GM12878 (cell line): ENCODE measurements around the gene ERAS. TPM values are rescaled to one million over a fixed set of nuclear protein-coding genes. Genes with fewer than 3 reads are reported as not detected.

Experiments
- ATAC-seq: fragments of 200-7000 bp; cut with Tn5 transposase; 3 replicates; pipeline ENCODE4 v1.9.1; 2020; ENCODE audit warnings: mild to moderate bottlenecking, moderate library complexity
- BruUV-seq: library from RNA; stranded (reverse); fragments of 400-500 nt; replicated peaks from 2 replicates; lab custom pipeline; 2021; lab: Mats Ljungman, UMichigan
- CTCF ChIA-PET: fragments of 300-600 bp; sonication (Branson Sonifier 250); formaldehyde crosslinking; extraction: SDS; loops from one replicate; lab custom pipeline; 2021; ENCODE audit warnings: inconsistent platforms; lab: Yijun Ruan, JAX
- POLR2A ChIA-PET: fragments of 350-600 bp; formaldehyde crosslinking; extraction: SDS; loops from one replicate; lab custom pipeline; 2021; ENCODE audit warnings: inconsistent platforms; lab: Charles Lee
- RAD21 ChIA-PET: fragments of 300-600 bp; sonication (Branson Sonifier 250); formaldehyde crosslinking; loops from one replicate; lab custom pipeline; 2023; ENCODE audit warnings: antibody characterized with exemption; ENCODE audit not compliant: unreplicated experiment; lab: Charles Lee
- SMC1A ChIA-PET: fragments of 300-600 bp; sonication (Branson Sonifier 250); formaldehyde crosslinking; loops from one replicate; lab custom pipeline; 2023; ENCODE audit not compliant: unreplicated experiment, uncharacterized antibody; lab: Charles Lee
- DNase-seq: peaks from one replicate; pipeline ENCODE4 v3.0.0-alpha.2; 2011; ENCODE audit warnings: low read depth, low spot score
- FAIRE-seq: peaks from 3 replicates; lab custom pipeline; 2011; peaks lifted over from hg19 to GRCh38; lab: Jason Lieb, UNC
- H2AFZ ChIP-seq: 2 replicates; pipeline ENCODE4 v1.6.0; 2011; ENCODE audit warnings: low read depth, low read length, control low read depth; ENCODE audit not compliant: control insufficient read depth
- H3K27ac ChIP-seq: 2 replicates; pipeline ENCODE4 v1.5.1; 2011; ENCODE audit warnings: control low read depth; ENCODE audit not compliant: control insufficient read depth, insufficient read depth
- H3K27me3 ChIP-seq, 2 experiments: replicated peaks in 1 of 2; 2 replicates each; pipeline versions ENCODE4 v1.6.0 to v1.6.1; 2011; ENCODE audit warnings: low read length in 1 of 2; ENCODE audit not compliant: control insufficient read depth in 2 of 2, insufficient read depth in 2 of 2
- H3K36me3 ChIP-seq, 2 experiments: 2 replicates each; pipeline ENCODE4 v1.5.1; 2011; ENCODE audit warnings: low read length in 1 of 2; ENCODE audit not compliant: control insufficient read depth in 2 of 2, insufficient read depth in 2 of 2
- H3K4me1 ChIP-seq: 2 replicates; pipeline ENCODE4 v1.6.1; 2011; ENCODE audit warnings: mild to moderate bottlenecking, low read length, moderate library complexity, mixed read lengths; ENCODE audit not compliant: control insufficient read depth, insufficient read depth
- H3K4me2 ChIP-seq: 2 replicates; pipeline ENCODE4 v1.6.0; 2011; ENCODE audit warnings: control low read depth; ENCODE audit not compliant: control insufficient read depth, insufficient read depth
- H3K4me3 ChIP-seq: fragments of 200-600 bp; sonication (generic); 2 replicates; pipeline ENCODE4 v1.5.1; 2016
- H3K79me2 ChIP-seq: 2 replicates; pipeline ENCODE4 v1.6.0; 2011; ENCODE audit warnings: low read length; ENCODE audit not compliant: control insufficient read depth, insufficient read depth
- H3K9ac ChIP-seq: 2 replicates; pipeline ENCODE4 v1.8.0; 2011; ENCODE audit warnings: low read length, control low read depth, mixed read lengths; ENCODE audit not compliant: control insufficient read depth, insufficient read depth
- H3K9me3 ChIP-seq: replicated peaks from 3 replicates; pipeline ENCODE4 v1.5.1; 2011; ENCODE audit warnings: mild to moderate bottlenecking, low read length; ENCODE audit not compliant: control insufficient read depth, insufficient read depth
- H4K20me1 ChIP-seq: 2 replicates; pipeline ENCODE4 v1.6.0; 2011; ENCODE audit not compliant: control insufficient read depth, insufficient read depth
- CBX5 ChIP-seq: sonication (generic); IDR thresholded peaks from 2 replicates; pipeline ENCODE4 v1.6.1; 2016; ENCODE audit warnings: low read depth, moderate library complexity, mild to moderate bottlenecking, inconsistent platforms
- CREB1 ChIP-seq: IDR thresholded peaks from 2 replicates; pipeline ENCODE4 v1.6.1; 2012; ENCODE audit warnings: low read depth, mild to moderate bottlenecking, inconsistent platforms
- DPF2 ChIP-seq: fragments of 450-650 bp; IDR thresholded peaks from 2 replicates; pipeline ENCODE4 v1.6.1; 2017; ENCODE audit warnings: mild to moderate bottlenecking
- ELK1 ChIP-seq: IDR thresholded peaks from 2 replicates; pipeline ENCODE4 v1.6.1; 2012; ENCODE audit warnings: low read depth, low read length, improper control_type of control experiment
- ETV6 ChIP-seq, 2 experiments: fragments of 450-650 bp in 1 of 2; IDR thresholded peaks in 1 of 2; conservative IDR thresholded peaks in 1 of 2; 2 replicates each; pipeline ENCODE4 v1.6.1; 2014; ENCODE audit warnings: antibody characterized with exemption in 1 of 2, borderline replicate concordance in 1 of 2, low read depth in 1 of 2, mild to moderate bottlenecking in 1 of 2, moderate library complexity in 1 of 2
- JUNB ChIP-seq: IDR thresholded peaks from 2 replicates; pipeline ENCODE4 v1.6.1; 2016; ENCODE audit warnings: antibody characterized with exemption, mild to moderate bottlenecking
- JUND ChIP-seq: IDR thresholded peaks from 2 replicates; pipeline ENCODE4 v1.6.1; 2012; ENCODE audit warnings: low read depth, mild to moderate bottlenecking, low read length, improper control_type of control experiment, moderate library complexity
- KDM1A ChIP-seq: fragments of 200-600 bp; sonication (generic); IDR thresholded peaks from 2 replicates; pipeline ENCODE4 v1.6.1; 2016; ENCODE audit warnings: borderline replicate concordance
- NR2C1 ChIP-seq: fragments of 450-650 bp; IDR thresholded peaks from 2 replicates; pipeline ENCODE4 v1.6.1; 2017; ENCODE audit warnings: antibody characterized with exemption, mild to moderate bottlenecking, moderate library complexity
- NRF1 ChIP-seq: conservative IDR thresholded peaks from 2 replicates; pipeline ENCODE4 v1.6.1; 2011; ENCODE audit warnings: mild to moderate bottlenecking, low read depth, low read length, improper control_type of control experiment
- PML ChIP-seq: IDR thresholded peaks from 2 replicates; pipeline ENCODE4 v1.6.1; 2012; ENCODE audit warnings: low read length, inconsistent platforms
- RAD51 ChIP-seq: fragments of 450-650 bp; IDR thresholded peaks from 2 replicates; pipeline ENCODE4 v1.6.1; 2016; ENCODE audit warnings: moderate library complexity, mild to moderate bottlenecking, inconsistent platforms
- RFX5 ChIP-seq: IDR thresholded peaks from 2 replicates; pipeline ENCODE4 v1.6.1; 2011; ENCODE audit warnings: low read depth, low read length, improper control_type of control experiment
- SIX5 ChIP-seq: IDR thresholded peaks from 2 replicates; pipeline ENCODE4 v1.6.1; 2011; ENCODE audit warnings: mild to moderate bottlenecking, low read depth, low read length, moderate library complexity; ENCODE audit not compliant: severe bottlenecking
- SMAD1 ChIP-seq: fragments of 450-650 bp; IDR thresholded peaks from 2 replicates; pipeline ENCODE4 v1.6.1; 2018; ENCODE audit warnings: mild to moderate bottlenecking, low read depth; ENCODE audit not compliant: partially characterized antibody
- STAT3 ChIP-seq: IDR thresholded peaks from 2 replicates; pipeline ENCODE4 v1.6.1; 2011; ENCODE audit warnings: low read depth, low read length, improper control_type of control experiment
- ZBTB33 ChIP-seq: fragments of 450-650 bp; IDR thresholded peaks from 2 replicates; pipeline ENCODE4 v1.6.1; 2017; ENCODE audit warnings: mild to moderate bottlenecking
- ZNF274 ChIP-seq: IDR thresholded peaks from one replicate; pipeline ENCODE4 v1.8.0; 2011; ENCODE audit not compliant: insufficient read length, insufficient read depth
- WGBS: methylation state at CpG from one replicate; pipeline ENCODE4 v1.1.6; 2016; ENCODE audit warnings: low lambda C conversion rate; ENCODE audit not compliant: insufficient replicate concordance, insufficient coverage; ENCODE audit errors: missing lambda C conversion rate; 5-methylcytosine and 5-hydroxymethylcytosine counted together
- in situ Hi-C: fragments of 300-500 bp; cut with MboI; formaldehyde crosslinking; loops from 9 replicates; pipeline ENCODE4 v1.14.3; 2018; ENCODE audit warnings: mixed read lengths
- intact Hi-C: fragments of 100-400 bp; cut with micrococcal nuclease; formaldehyde crosslinking; loops from one replicate; pipeline ENCODE4 v1.14.2; 2022; ENCODE audit not compliant: unreplicated experiment
- polyA plus RNA-seq, 11 experiments: library from polyadenylated mRNA; depleted of rRNA in 4 of 11; unstranded in 6 of 11; stranded (reverse) in 5 of 11; fragments of >200 nt; fragmentation: Nextera tagmentation in 4 of 11; fragmentation: Illumina TruSeq in 1 of 11; extraction: Ambion mirVana in 4 of 11; extraction: Trizol in 1 of 11; gene quantifications; 1 replicate in 1 of 11; 2 replicates in 10 of 11; pipeline versions ENCODE4 v1.2.1 to v1.2.3, GENCODE V29; 2011 to 2016; ENCODE audit warnings: inconsistent platforms in 2 of 11, missing spikeins in 2 of 11, low read depth in 1 of 11
- total RNA-seq, 4 experiments: library from RNA; depleted of rRNA in 3 of 4; stranded (reverse); fragments of >200 nt in 3 of 4; fragmentation: Illumina TruSeq in 1 of 4; extraction: Trizol in 1 of 4; gene quantifications; 2 replicates each; pipeline versions ENCODE4 v1.2.1 to v1.2.3, GENCODE V29; 2013 to 2021
- TF ChIP-seq, protein P1 (sequence below): fragments of 450-650 bp; IDR thresholded peaks from 2 replicates; pipeline ENCODE4 v1.6.1; 2017; ENCODE audit warnings: mild to moderate bottlenecking, low read depth, inconsistent platforms; ENCODE audit not compliant: poor library complexity, severe bottlenecking

Gene ERAS
- total and polyA plus RNA-seq, 10 of the 15 experiments (the other 5 are each of a cell fraction or from before 2014, with no cell fraction given) = not detected

DNA sequence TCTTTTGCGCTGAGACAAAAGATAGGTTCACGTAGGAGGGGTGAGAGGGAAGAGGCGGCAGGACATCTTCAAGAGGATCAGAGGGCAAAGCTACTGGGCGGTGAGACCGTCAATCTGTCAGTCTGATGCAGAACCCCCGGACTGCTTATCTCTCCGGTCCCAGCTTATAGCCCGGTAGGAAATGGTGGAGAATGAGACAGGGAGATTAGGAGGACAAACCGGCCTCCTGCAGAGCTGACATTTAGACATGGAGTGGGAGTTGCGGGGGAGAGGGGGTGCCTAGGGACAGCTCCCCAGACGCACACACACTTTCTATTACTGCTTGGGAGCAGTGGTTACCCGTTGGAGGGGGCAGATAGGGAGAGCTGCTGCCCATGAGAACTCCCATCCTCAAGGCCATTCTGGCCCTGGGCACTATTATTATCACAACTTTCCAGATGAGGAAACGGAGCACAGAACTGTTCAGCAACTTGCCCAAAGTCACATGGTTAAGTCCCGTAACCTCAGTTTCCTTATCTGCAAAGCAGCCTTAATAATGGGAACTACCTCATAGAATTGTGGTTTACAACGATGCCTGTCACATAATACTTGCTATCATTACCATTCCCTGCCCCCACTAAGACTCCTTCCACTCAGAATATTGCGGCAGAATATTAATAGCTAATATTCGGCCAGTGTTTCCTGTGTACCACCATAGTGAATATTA is 25.6 kb upstream of the ERAS start:
- intact Hi-C loops (loop anchor here (5.0 kb wide), 4 partner anchors 103 to 242 kb away; partner anchors contain the start of genes OTUD5, SUV39H1 and TFE3), in situ Hi-C loops (loop anchor here (10.0 kb wide), 1 partner anchor 384 kb away; the partner anchor contains the start of gene PRICKLE3)
- BruUV-seq = TSS peak; percentile 98
- TF ChIP-seq RAD51 = peak; percentile 20; the same call in 1 of the 2 replicates
- TF ChIP-seq CBX5 = no peak
- no peak for TF ChIP-seq CREB1
- no peak for TF ChIP-seq JUNB
- TF ChIP-seq RFX5 = no peak
- TF ChIP-seq PML = peak; percentile 62; the same call in 1 of the 2 replicates
- no peak for TF ChIP-seq SIX5
- no peak for TF ChIP-seq SMAD1
- TF ChIP-seq, protein P1, sequence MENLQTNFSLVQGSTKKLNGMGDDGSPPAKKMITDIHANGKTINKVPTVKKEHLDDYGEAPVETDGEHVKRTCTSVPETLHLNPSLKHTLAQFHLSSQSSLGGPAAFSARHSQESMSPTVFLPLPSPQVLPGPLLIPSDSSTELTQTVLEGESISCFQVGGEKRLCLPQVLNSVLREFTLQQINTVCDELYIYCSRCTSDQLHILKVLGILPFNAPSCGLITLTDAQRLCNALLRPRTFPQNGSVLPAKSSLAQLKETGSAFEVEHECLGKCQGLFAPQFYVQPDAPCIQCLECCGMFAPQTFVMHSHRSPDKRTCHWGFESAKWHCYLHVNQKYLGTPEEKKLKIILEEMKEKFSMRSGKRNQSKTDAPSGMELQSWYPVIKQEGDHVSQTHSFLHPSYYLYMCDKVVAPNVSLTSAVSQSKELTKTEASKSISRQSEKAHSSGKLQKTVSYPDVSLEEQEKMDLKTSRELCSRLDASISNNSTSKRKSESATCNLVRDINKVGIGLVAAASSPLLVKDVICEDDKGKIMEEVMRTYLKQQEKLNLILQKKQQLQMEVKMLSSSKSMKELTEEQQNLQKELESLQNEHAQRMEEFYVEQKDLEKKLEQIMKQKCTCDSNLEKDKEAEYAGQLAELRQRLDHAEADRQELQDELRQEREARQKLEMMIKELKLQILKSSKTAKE = peak; percentile 51
- TF ChIP-seq ZBTB33 = no peak
- no peak for TF ChIP-seq STAT3
- TF ChIP-seq ZNF274 = no peak
- TF ChIP-seq KDM1A = no peak
- TF ChIP-seq NRF1 = no peak
- no peak for TF ChIP-seq ETV6 (conservative IDR thresholded peaks at IDR 0.05 in 1 of 2, IDR thresholded peaks at IDR 0.05 in 1 of 2; ENCODE audit: borderline replicate concordance in 1 of 2, low read depth in 1 of 2)
- no peak for TF ChIP-seq ELK1
- no peak for TF ChIP-seq JUND
- no peak for TF ChIP-seq NR2C1
- TF ChIP-seq DPF2 = 0 out of 2 replicates have a peak, but pooled peaks have one; percentile 32

More for the DNA sequence above, 25.6 kb upstream of the ERAS start:
- DNase-seq = no peak
- peak overlapping the region; percentile 69 for H3K4me3 ChIP-seq
- no peak for FAIRE-seq
- no peaks in the 10 kb centered on the region; the same call in none of the 2 replicates for H3K79me2 ChIP-seq
- peak overlapping the region; percentile 98 for H2AFZ ChIP-seq
- ChIA-PET RAD21 (interaction anchor here (0.8 to 1.7 kb wide), 4 partner anchors 97 to 169 kb away, joined by 3 to 7 read pairs (median 6); partner anchors contain the start of genes PQBP1 and TIMM17B), CTCF (interaction anchor here (1.0 to 1.4 kb wide), 3 partner anchors 63 to 150 kb away, joined by 3 to 4 read pairs (median 3); no protein-coding TSS in a partner anchor), POLR2A (interaction anchor here (0.9 to 1.9 kb wide), 7 partner anchors 63 to 201 kb away, joined by 3 to 10 read pairs (median 5); partner anchors contain the start of genes GRIPAP1, OTUD5, PQBP1 and TIMM17B), SMC1A (interaction anchor here (1.0 to 1.2 kb wide), 4 partner anchors 11 to 137 kb away, joined by 3 to 4 read pairs (median 3); partner anchors contain the start of genes PQBP1 and TIMM17B)
- H4K20me1 ChIP-seq = no peaks in the 10 kb centered on the region
- no peak for ATAC-seq
- peak overlapping the region; percentile 78 for H3K9ac ChIP-seq
- H3K36me3 ChIP-seq = peaks cover 0 to 3% of the 10 kb centered on the region in 2 experiments; a peak in 1 of 4 replicates
- peak overlapping the region; percentile 90 for H3K4me2 ChIP-seq
- no peaks in the 10 kb centered on the region for H3K9me3 ChIP-seq
- 29% methylated on average over 17 of the region's 17 CpGs for WGBS
- H3K4me1 ChIP-seq = no peaks in the 10 kb centered on the region
- H3K27ac ChIP-seq = peak overlapping the region; percentile 94
- no peaks in the 10 kb centered on the region for H3K27me3 ChIP-seq
